Measurements from ENCODE around the gene SLC41A3.
"Not testable (repeated sequence)": the region's sequence is repeated elsewhere in the genome, so short reads cannot be mapped to it uniquely, and the experiment has no call there.

Gene SLC41A3

DNA sequence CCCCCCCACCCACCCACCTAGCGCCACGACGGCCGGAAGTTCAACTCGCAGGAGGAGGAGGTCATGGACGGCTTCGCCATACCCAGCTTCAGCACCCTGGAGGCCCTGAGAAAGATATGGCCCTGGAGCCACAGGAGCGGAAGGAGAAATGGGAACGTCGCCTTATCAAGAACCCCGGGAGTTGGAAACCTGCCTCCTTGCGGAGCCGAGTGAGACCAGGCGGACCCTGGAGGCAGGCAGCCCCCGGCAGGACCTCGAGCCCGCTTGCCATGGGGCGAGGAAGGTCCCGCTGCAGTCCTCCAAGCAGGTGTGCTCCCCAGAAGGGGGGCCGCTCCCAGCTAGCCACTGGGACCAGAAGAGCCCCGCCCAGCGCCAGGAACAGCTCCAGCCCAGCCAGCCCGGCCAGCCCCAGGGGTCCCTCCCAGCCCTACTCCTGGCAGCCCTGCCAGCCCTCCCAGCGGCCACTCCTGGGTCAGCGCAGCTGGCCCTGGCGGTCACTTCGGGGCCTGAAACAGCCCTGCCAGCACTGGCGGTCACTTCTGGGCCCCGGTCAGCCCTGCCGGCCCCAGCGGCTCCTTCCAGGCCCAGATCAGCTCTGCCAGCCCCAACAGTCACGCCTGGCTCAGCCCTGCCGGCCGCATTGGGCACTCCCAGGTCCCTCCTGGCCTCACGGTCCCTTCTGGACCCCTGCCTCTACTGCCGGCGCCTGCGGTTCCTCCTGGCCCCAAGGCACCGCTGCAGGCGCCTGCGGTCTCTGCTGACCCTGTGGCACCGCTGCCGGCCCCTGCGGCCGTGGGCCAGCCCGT, 125.2 kb downstream of the SLC41A3 start:
- no peak for TF ChIP-seq CTCF (IDR thresholded peaks at IDR 0.05; ENCODE audit: borderline replicate concordance, insufficient read depth, low read depth, low read length)
- no peak overlapping the region for H3K4me3 ChIP-seq (ENCODE audit: low read depth, low read length)

- TF ChIP-seq CTCF (IDR thresholded peaks at IDR 0.05; ENCODE audit: borderline replicate concordance, insufficient read depth, low read depth, low read length) = no peak
- no peak overlapping the region for H3K4me3 ChIP-seq (ENCODE audit: low read depth, low read length)
These were observed 126.0 kb downstream of the SLC41A3 start for GRCh38 chr3:125957674-125958510.

GRCh38 chr3:125957020-125957419, 126.9 kb downstream of the SLC41A3 start:
- not testable (repeated sequence) for H3K4me3 ChIP-seq (ENCODE audit: low read depth, low read length)

All from GM12875 (cell line).